K562 (cell line): ENCODE data around the gene HMBS. TPM values are rescaled to one million over a fixed set of nuclear protein-coding genes. Genes with fewer than 3 reads are reported as not detected.

Source experiments
- CTBP1 ChIP-seq: fragments of 450-650 bp; IDR thresholded peaks from 2 replicates; pipeline ENCODE4 v1.6.1; 2016; ENCODE audit warnings: borderline replicate concordance
- FOXA3 ChIP-seq, 2 experiments: fragments of 450-650 bp in 1 of 2; sonication (generic) in 1 of 2; formaldehyde crosslinking; IDR thresholded peaks in 1 of 2; conservative IDR thresholded peaks in 1 of 2; 2 replicates each; pipeline versions ENCODE4 v1.4.0 to v1.8.0; 2020 to 2022; ENCODE audit warnings: mild to moderate bottlenecking in 2 of 2, missing genetic modification reagents in 1 of 2
- GABPB2 ChIP-seq: fragments of 250-450 bp; sonication (Bioruptor Pico); conservative IDR thresholded peaks from 2 replicates; pipeline ENCODE4 v1.5.1; 2021; ENCODE audit warnings: mild to moderate bottlenecking
- HNRNPH1 ChIP-seq: fragments of 200-400 bp; formaldehyde crosslinking; optimal IDR thresholded peaks from 2 replicates; pipeline ENCODE3; 2017; ENCODE audit warnings: low read depth, mild to moderate bottlenecking, low read length, moderate library complexity
- HNRNPUL1 ChIP-seq: fragments of 200-400 bp; formaldehyde crosslinking; IDR thresholded peaks from 2 replicates; pipeline ENCODE4 v1.6.1; 2017; ENCODE audit warnings: low read length
- JUNB ChIP-seq: fragments of 450-650 bp; formaldehyde crosslinking; conservative IDR thresholded peaks from 2 replicates; pipeline ENCODE4 v1.4.0; 2020; ENCODE audit warnings: mild to moderate bottlenecking
- KAT7 ChIP-seq: sonication (generic); formaldehyde crosslinking; IDR thresholded peaks from 2 replicates; pipeline ENCODE4 v1.8.0; 2022; ENCODE audit warnings: missing genetic modification reagents, mild to moderate bottlenecking, borderline replicate concordance
- MCM5 ChIP-seq: fragments of 450-650 bp; IDR thresholded peaks from 2 replicates; pipeline ENCODE4 v1.6.1; 2016; ENCODE audit warnings: low read depth
- MEIS2 ChIP-seq: fragments of 450-650 bp; IDR thresholded peaks from 2 replicates; pipeline ENCODE4 v1.6.1; 2014; ENCODE audit warnings: mild to moderate bottlenecking; ENCODE audit not compliant: partially characterized antibody
- NBN ChIP-seq: fragments of 450-650 bp; IDR thresholded peaks from 2 replicates; pipeline ENCODE4 v1.6.1; 2016; ENCODE audit warnings: low read depth, mild to moderate bottlenecking
- NCOA6 ChIP-seq: fragments of 450-650 bp; IDR thresholded peaks from 2 replicates; pipeline ENCODE4 v1.6.1; 2017; ENCODE audit warnings: mild to moderate bottlenecking
- NR2C2 ChIP-seq, 2 experiments: fragments of 200-800 bp in 1 of 2; sonication (Bioruptor generic) in 1 of 2; sonication (generic) in 1 of 2; formaldehyde crosslinking in 1 of 2; IDR thresholded peaks; 2 replicates each; pipeline versions ENCODE4 v1.6.1 to v1.8.0; 2016 to 2022; ENCODE audit warnings: mild to moderate bottlenecking in 1 of 2, missing compliant biosample characterization in 1 of 2, missing genetic modification characterization in 1 of 2, missing genetic modification reagents in 1 of 2
- RBM39 ChIP-seq: fragments of 200-400 bp; formaldehyde crosslinking; optimal IDR thresholded peaks from 2 replicates; pipeline ENCODE3; 2018; ENCODE audit warnings: low read depth, low read length
- SAP30 ChIP-seq: fragments of 200-600 bp; sonication (generic); IDR thresholded peaks from 2 replicates; pipeline ENCODE4 v1.6.1; 2012; ENCODE audit warnings: borderline replicate concordance, low read depth, mild to moderate bottlenecking, moderate library complexity, low read length, control low read depth, inconsistent platforms; ENCODE audit not compliant: insufficient read depth, poor library complexity, severe bottlenecking
- ZC3H4 ChIP-seq: sonication (generic); formaldehyde crosslinking; IDR thresholded peaks from 2 replicates; pipeline ENCODE4 v1.9.0; 2021; ENCODE audit warnings: missing genetic modification reagents, borderline replicate concordance
- ZNF124 ChIP-seq: sonication (generic); formaldehyde crosslinking; IDR thresholded peaks from 2 replicates; pipeline ENCODE4 v1.8.1; 2022; ENCODE audit warnings: missing genetic modification reagents
- ZNF133 ChIP-seq: fragments of 250-450 bp; sonication (Bioruptor Pico); IDR thresholded peaks from 2 replicates; pipeline ENCODE4 v1.4.0; 2020; ENCODE audit warnings: mild to moderate bottlenecking
- ZNF143 ChIP-seq: sonication (generic); formaldehyde crosslinking; IDR thresholded peaks from 2 replicates; pipeline ENCODE4 v1.9.0; 2022; ENCODE audit warnings: mild to moderate bottlenecking, missing genetic modification reagents
- ZNF830 ChIP-seq: fragments of 250-450 bp; sonication (Bioruptor Pico); IDR thresholded peaks from 2 replicates; pipeline ENCODE4 v1.5.0; 2021; ENCODE audit warnings: mild to moderate bottlenecking
- polyA plus RNA-seq, 8 experiments: library from polyadenylated mRNA; depleted of rRNA in 4 of 8; stranded (reverse) in 5 of 8; unstranded in 3 of 8; fragments of >200 nt; fragmentation: Nextera tagmentation in 2 of 8; fragmentation: Illumina TruSeq in 1 of 8; extraction: Ambion mirVana in 2 of 8; extraction: Trizol in 1 of 8; gene quantifications; 2 replicates each; pipeline versions ENCODE4 v1.2.1 to v1.2.3, GENCODE V29; 2011 to 2014; ENCODE audit warnings: inconsistent platforms in 1 of 8, missing spikeins in 1 of 8
- total RNA-seq, 7 experiments: library from RNA; depleted of rRNA in 6 of 7; stranded (reverse); fragments of >200 nt in 6 of 7; fragmentation: Illumina TruSeq in 2 of 7; extraction: Trizol in 2 of 7; gene quantifications; 2 replicates each; pipeline versions ENCODE4 v1.2.1 to v1.2.3, GENCODE V29; 2011 to 2021; ENCODE audit warnings: low replicate concordance in 1 of 7
- TF ChIP-seq, protein P1 (sequence below): fragments of 450-650 bp; IDR thresholded peaks from 2 replicates; pipeline ENCODE4 v1.6.1; 2016; ENCODE audit warnings: mild to moderate bottlenecking, moderate library complexity

HMBS gene
- total and polyA plus RNA-seq, 9 of the 15 experiments (the other 6 are each of a cell fraction or from before 2014, with no cell fraction given): 56.9 to 385 (median 286) TPM

GRCh38 chr11:119062779-119063178 is 21.9 kb upstream of the HMBS start (continued):
- TF ChIP-seq, protein P1, sequence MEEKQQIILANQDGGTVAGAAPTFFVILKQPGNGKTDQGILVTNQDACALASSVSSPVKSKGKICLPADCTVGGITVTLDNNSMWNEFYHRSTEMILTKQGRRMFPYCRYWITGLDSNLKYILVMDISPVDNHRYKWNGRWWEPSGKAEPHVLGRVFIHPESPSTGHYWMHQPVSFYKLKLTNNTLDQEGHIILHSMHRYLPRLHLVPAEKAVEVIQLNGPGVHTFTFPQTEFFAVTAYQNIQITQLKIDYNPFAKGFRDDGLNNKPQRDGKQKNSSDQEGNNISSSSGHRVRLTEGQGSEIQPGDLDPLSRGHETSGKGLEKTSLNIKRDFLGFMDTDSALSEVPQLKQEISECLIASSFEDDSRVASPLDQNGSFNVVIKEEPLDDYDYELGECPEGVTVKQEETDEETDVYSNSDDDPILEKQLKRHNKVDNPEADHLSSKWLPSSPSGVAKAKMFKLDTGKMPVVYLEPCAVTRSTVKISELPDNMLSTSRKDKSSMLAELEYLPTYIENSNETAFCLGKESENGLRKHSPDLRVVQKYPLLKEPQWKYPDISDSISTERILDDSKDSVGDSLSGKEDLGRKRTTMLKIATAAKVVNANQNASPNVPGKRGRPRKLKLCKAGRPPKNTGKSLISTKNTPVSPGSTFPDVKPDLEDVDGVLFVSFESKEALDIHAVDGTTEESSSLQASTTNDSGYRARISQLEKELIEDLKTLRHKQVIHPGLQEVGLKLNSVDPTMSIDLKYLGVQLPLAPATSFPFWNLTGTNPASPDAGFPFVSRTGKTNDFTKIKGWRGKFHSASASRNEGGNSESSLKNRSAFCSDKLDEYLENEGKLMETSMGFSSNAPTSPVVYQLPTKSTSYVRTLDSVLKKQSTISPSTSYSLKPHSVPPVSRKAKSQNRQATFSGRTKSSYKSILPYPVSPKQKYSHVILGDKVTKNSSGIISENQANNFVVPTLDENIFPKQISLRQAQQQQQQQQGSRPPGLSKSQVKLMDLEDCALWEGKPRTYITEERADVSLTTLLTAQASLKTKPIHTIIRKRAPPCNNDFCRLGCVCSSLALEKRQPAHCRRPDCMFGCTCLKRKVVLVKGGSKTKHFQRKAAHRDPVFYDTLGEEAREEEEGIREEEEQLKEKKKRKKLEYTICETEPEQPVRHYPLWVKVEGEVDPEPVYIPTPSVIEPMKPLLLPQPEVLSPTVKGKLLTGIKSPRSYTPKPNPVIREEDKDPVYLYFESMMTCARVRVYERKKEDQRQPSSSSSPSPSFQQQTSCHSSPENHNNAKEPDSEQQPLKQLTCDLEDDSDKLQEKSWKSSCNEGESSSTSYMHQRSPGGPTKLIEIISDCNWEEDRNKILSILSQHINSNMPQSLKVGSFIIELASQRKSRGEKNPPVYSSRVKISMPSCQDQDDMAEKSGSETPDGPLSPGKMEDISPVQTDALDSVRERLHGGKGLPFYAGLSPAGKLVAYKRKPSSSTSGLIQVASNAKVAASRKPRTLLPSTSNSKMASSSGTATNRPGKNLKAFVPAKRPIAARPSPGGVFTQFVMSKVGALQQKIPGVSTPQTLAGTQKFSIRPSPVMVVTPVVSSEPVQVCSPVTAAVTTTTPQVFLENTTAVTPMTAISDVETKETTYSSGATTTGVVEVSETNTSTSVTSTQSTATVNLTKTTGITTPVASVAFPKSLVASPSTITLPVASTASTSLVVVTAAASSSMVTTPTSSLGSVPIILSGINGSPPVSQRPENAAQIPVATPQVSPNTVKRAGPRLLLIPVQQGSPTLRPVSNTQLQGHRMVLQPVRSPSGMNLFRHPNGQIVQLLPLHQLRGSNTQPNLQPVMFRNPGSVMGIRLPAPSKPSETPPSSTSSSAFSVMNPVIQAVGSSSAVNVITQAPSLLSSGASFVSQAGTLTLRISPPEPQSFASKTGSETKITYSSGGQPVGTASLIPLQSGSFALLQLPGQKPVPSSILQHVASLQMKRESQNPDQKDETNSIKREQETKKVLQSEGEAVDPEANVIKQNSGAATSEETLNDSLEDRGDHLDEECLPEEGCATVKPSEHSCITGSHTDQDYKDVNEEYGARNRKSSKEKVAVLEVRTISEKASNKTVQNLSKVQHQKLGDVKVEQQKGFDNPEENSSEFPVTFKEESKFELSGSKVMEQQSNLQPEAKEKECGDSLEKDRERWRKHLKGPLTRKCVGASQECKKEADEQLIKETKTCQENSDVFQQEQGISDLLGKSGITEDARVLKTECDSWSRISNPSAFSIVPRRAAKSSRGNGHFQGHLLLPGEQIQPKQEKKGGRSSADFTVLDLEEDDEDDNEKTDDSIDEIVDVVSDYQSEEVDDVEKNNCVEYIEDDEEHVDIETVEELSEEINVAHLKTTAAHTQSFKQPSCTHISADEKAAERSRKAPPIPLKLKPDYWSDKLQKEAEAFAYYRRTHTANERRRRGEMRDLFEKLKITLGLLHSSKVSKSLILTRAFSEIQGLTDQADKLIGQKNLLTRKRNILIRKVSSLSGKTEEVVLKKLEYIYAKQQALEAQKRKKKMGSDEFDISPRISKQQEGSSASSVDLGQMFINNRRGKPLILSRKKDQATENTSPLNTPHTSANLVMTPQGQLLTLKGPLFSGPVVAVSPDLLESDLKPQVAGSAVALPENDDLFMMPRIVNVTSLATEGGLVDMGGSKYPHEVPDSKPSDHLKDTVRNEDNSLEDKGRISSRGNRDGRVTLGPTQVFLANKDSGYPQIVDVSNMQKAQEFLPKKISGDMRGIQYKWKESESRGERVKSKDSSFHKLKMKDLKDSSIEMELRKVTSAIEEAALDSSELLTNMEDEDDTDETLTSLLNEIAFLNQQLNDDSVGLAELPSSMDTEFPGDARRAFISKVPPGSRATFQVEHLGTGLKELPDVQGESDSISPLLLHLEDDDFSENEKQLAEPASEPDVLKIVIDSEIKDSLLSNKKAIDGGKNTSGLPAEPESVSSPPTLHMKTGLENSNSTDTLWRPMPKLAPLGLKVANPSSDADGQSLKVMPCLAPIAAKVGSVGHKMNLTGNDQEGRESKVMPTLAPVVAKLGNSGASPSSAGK: no peak
- TF ChIP-seq ZNF830 (CRISPR knock-in tag) (no peak), KAT7 (CRISPR knock-in tag) (no peak), HNRNPUL1 (no peak), HNRNPH1 (no peak), NR2C2 (CRISPR knock-in tag; IDR thresholded peaks at IDR 0.05) (no peak), NR2C2 (tag; IDR thresholded peaks at IDR 0.05) (no peak), CTBP1 (peak; percentile 50; the same call in 1 of the 2 replicates), NBN (peak; percentile 68; the same call in 1 of the 2 replicates), ZNF143 (CRISPR knock-in tag) (no peak), ZNF133 (no peak), ZNF124 (CRISPR knock-in tag) (no peak), ZC3H4 (CRISPR knock-in tag) (no peak), MEIS2 (no peak), GABPB2 (CRISPR knock-in tag) (no peak), FOXA3 (CRISPR knock-in tag; conservative IDR thresholded peaks at IDR 0.05 in 1 of 2, IDR thresholded peaks at IDR 0.05 in 1 of 2) (no peak), NCOA6 (no peak), JUNB (no peak), SAP30 (no peak), RBM39 (no peak), MCM5 (no peak)
